ENCODE measurements around the gene TXK. TPM values are rescaled to one million over a fixed set of nuclear protein-coding genes. Genes with fewer than 3 reads are reported as not detected.

Gene TXK
- polyA plus RNA-seq, 1 of the 3 experiments (the other 2 are of a cell fraction), result 0.61 TPM

DNA sequence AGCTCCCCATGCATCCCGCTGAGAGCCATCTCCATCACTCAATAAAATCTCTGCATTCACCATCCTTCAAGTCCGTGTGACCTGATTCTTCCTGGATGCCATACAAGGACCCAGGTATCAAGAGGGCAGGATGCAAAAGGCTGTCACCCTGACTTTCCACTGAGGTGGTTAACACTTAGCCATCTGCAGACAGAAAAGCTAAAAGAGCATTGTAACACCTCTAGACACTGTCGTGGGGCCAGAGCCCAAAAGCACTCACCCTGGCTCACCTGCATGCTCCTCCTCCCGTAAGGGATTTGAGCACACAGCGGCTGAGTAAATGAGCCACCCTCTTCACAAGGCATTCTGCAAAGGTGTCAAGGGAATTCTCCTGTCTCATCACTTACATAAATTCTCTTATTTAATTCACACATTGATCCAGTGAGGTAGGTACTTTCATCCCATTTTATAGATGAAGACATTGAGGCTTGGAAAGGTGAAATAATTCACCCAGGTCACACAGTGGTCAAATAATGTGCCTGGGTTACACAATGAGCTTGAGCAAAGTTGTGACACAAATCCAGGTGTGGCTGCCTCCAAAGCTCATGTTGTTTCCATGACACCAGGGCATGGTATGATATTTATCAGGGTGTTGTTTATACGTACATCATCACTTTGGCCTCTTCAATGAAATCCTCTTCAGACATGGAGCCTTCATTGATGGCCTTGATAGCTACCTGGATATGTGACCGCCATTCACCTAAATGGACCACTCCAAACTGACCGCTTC, 48.0 kb downstream of the TXK start:
- no peaks in the 10 kb centered on the region for H3K9me2 ChIP-seq
- H3K4me3 ChIP-seq (ENCODE audit: low read depth in 2 of 2, low read length in 1 of 2), result no peak overlapping the region
- no peak overlapping the region for H3K9ac ChIP-seq
- H3K4me1 ChIP-seq (ENCODE audit: control insufficient read depth in 1 of 2, insufficient read depth in 2 of 2, low read depth in 1 of 2, low read length in 1 of 2), result peaks cover 0 to 7% of the 10 kb centered on the region in 2 experiments; a peak in 1 of 4 replicates
- CTCF ChIA-PET, result interaction anchor here (1.0 to 4.0 kb wide), 14 partner anchors 10 to 417 kb away, joined by 3 to 28 read pairs (median 6); partner anchors contain the start of genes CNGA1 and NIPAL1
- H3K4me2 ChIP-seq, result no peak overlapping the region
- no peak overlapping the region for H2AFZ ChIP-seq (ENCODE audit: low read depth)
- WGBS (ENCODE audit: low lambda C conversion rate), result 68% methylated on average over 8 of the region's 8 CpGs
- H3K9me3 ChIP-seq, result no peaks in the 10 kb centered on the region
- no peaks in the 10 kb centered on the region for H3K36me3 ChIP-seq (replicated peaks in 1 of 2; ENCODE audit: control insufficient read depth in 1 of 2, insufficient read depth in 2 of 2, low read length in 1 of 2)
- H3K27ac ChIP-seq (ENCODE audit: low read depth in 2 of 2, low read length in 1 of 2), result no peak overlapping the region
- H3F3A ChIP-seq (replicated peaks; ENCODE audit: insufficient read depth), result peaks cover 5% of the 10 kb centered on the region
- no peak for DNase-seq
- H4K20me1 ChIP-seq (ENCODE audit: insufficient read depth), result no peaks in the 10 kb centered on the region
- H3K79me2 ChIP-seq (ENCODE audit: insufficient read depth), result no peaks in the 10 kb centered on the region
- POLR2A ChIA-PET, result no interaction called here
- TF ChIP-seq YY1 (IDR thresholded peaks at IDR 0.05; ENCODE audit: low read depth) (no peak), FOSL2 (IDR thresholded peaks at IDR 0.05; ENCODE audit: borderline replicate concordance, low read depth) (no peak), IRF3 (IDR thresholded peaks at IDR 0.05; ENCODE audit: low read depth, low read length) (no peak)
- TF ChIP-seq, protein P1, sequence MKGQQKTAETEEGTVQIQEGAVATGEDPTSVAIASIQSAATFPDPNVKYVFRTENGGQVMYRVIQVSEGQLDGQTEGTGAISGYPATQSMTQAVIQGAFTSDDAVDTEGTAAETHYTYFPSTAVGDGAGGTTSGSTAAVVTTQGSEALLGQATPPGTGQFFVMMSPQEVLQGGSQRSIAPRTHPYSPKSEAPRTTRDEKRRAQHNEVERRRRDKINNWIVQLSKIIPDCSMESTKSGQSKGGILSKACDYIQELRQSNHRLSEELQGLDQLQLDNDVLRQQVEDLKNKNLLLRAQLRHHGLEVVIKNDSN (IDR thresholded peaks at IDR 0.05; ENCODE audit: borderline replicate concordance, low read depth), result no peak
- TF ChIP-seq, protein P2, sequence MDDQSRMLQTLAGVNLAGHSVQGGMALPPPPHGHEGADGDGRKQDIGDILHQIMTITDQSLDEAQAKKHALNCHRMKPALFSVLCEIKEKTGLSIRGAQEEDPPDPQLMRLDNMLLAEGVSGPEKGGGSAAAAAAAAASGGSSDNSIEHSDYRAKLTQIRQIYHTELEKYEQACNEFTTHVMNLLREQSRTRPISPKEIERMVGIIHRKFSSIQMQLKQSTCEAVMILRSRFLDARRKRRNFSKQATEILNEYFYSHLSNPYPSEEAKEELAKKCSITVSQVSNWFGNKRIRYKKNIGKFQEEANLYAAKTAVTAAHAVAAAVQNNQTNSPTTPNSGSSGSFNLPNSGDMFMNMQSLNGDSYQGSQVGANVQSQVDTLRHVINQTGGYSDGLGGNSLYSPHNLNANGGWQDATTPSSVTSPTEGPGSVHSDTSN (IDR thresholded peaks at IDR 0.05), result no peak
- H3K27me3 ChIP-seq (ENCODE audit: insufficient read depth), result no peaks in the 10 kb centered on the region

GRCh38 chr4:48082956-48083355, 51.1 kb downstream of the TXK start:
- H3K4me3 ChIP-seq (ENCODE audit: low read depth in 2 of 2, low read length in 1 of 2), result no peak overlapping the region
- peaks cover 8% of the 10 kb centered on the region for H3F3A ChIP-seq (replicated peaks; ENCODE audit: insufficient read depth)
- H3K79me2 ChIP-seq (ENCODE audit: insufficient read depth), result no peaks in the 10 kb centered on the region
- POLR2A ChIA-PET, result no interaction called here
- 75% methylated on average over 2 of the region's 2 CpGs for WGBS (ENCODE audit: low lambda C conversion rate)
- no peak overlapping the region for H3K9ac ChIP-seq
- no peak overlapping the region for H2AFZ ChIP-seq (ENCODE audit: low read depth)
- H4K20me1 ChIP-seq (ENCODE audit: insufficient read depth), result no peaks in the 10 kb centered on the region
- H3K9me3 ChIP-seq, result no peaks in the 10 kb centered on the region
- CTCF ChIA-PET, result interaction anchor here (1.0 kb wide), 1 partner anchor 67 kb away, joined by 3 read pairs; the partner anchor contains the start of gene CNGA1
- H3K36me3 ChIP-seq (replicated peaks in 1 of 2; ENCODE audit: control insufficient read depth in 1 of 2, insufficient read depth in 2 of 2, low read length in 1 of 2), result no peaks in the 10 kb centered on the region
- H3K27ac ChIP-seq (ENCODE audit: low read depth in 2 of 2, low read length in 1 of 2), result no peak overlapping the region
- no peak overlapping the region for H3K4me2 ChIP-seq
- peaks cover 4 to 15% of the 10 kb centered on the region in 2 experiments; a peak in 2 of 4 replicates for H3K4me1 ChIP-seq (ENCODE audit: control insufficient read depth in 1 of 2, insufficient read depth in 2 of 2, low read depth in 1 of 2, low read length in 1 of 2)
- no peak for DNase-seq
- no peaks in the 10 kb centered on the region for H3K9me2 ChIP-seq
- H3K27me3 ChIP-seq (ENCODE audit: insufficient read depth), result no peaks in the 10 kb centered on the region
- no peak for TF ChIP-seq POLR2AphosphoS5 (IDR thresholded peaks at IDR 0.05; ENCODE audit: low read depth, low read length)
